AG10803 (cell line): ENCODE results near the gene YARS1.
A peak's percentile ranks its signal among the peaks of the same experiment; 100 is the strongest.

Experiments used
- DNase-seq: peaks from one replicate; pipeline ENCODE4 v3.0.0; 2010; ENCODE audit warnings: low read depth
- H3K4me3 ChIP-seq: 2 replicates; pipeline ENCODE4 v1.5.1; 2011; ENCODE audit warnings: mild to moderate bottlenecking, low read length, control low read depth
- CTCF ChIP-seq: conservative IDR thresholded peaks from 2 replicates; pipeline ENCODE4 v1.5.1; 2011; ENCODE audit warnings: mild to moderate bottlenecking, low read length, control low read depth, inconsistent platforms

Gene YARS1

DNA sequence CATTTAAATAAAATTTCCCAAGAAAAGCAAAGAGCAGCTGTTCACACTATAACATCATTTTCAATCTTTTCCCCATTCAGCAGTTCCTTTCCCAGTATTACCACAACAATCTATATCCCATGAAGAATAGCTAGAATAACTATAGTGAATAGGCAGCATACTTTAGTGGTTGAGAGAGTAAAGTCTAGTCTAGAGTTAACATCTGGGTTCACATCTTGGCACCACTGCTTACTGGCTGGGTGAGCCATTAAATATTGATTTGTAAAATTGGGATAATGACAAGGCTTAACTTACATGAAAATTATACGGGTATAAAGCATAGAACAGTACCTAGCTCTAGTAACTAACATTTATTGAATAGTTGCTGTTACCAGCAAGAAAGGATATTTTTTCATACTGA lies 14.7 kb upstream of the YARS1 start:
- no peak for TF ChIP-seq CTCF
- no peak for DNase-seq
- no peak overlapping the region for H3K4me3 ChIP-seq

DNA sequence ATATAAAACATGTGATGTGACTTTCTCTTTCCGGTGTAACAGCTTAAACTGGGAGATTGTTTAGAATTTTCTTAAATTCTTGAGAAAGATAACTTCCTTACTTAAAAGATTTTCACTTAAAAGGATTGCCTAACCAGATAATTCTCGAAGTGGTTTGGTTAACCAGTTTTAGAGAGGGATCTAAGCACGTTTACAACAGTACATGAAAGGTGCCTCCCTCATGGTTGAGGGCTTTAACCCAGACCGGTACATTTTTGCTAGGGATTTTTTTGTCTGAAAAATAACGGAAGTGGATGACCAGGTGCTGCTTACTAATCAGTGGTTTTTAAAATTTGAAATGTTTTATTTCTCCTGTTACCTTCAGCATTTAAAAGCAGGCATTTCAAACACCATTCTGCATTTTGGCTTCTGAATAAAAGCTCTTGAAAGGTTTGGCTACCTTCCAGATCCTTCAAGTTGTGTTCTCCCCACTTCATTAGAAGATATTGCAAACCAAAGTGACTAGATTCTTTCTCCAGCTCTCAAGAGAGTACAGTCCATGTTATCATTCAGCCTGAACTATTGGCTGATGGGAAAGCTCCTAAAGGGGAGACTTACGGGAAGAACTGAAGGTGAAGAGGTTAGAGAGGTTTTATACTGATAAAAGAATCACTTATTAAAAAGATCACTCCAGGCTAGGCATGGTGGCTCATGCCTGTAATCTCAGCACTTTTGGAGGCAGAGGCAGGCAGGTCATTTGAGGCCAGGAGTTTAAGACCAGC lies 13.1 kb upstream of the YARS1 start:
- DNase-seq, result no peak
- H3K4me3 ChIP-seq, result no peak overlapping the region
- no peak for TF ChIP-seq CTCF

- peak; percentile 20; the same call in 1 of the 2 replicates for TF ChIP-seq CTCF
- H3K4me3 ChIP-seq, result no peak overlapping the region
- DNase-seq, result peak; percentile 29
These were observed 11.2 kb upstream of the YARS1 start for GRCh38 chr1:32828341-32828740.

DNA sequence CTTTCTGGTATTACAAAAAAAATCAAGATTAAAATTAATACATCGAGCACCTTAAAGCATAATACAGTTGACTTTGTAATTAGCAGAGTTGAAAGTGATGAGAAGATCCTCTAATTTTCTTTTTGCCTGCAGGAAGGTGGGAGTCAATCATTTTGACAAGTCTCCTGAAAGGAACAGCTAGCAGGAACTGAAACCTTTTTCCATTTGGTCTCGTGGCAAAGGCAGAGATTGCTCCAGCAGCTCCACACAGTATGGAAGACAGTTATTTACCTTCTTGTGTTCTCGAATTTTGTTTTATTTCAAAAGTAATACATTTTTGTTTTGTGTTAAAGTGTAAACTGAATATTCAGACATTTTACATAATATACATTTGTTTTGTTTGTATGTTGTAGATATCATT lies 8.0 kb upstream of the YARS1 start:
- no peak for TF ChIP-seq CTCF
- no peak for DNase-seq

DNA sequence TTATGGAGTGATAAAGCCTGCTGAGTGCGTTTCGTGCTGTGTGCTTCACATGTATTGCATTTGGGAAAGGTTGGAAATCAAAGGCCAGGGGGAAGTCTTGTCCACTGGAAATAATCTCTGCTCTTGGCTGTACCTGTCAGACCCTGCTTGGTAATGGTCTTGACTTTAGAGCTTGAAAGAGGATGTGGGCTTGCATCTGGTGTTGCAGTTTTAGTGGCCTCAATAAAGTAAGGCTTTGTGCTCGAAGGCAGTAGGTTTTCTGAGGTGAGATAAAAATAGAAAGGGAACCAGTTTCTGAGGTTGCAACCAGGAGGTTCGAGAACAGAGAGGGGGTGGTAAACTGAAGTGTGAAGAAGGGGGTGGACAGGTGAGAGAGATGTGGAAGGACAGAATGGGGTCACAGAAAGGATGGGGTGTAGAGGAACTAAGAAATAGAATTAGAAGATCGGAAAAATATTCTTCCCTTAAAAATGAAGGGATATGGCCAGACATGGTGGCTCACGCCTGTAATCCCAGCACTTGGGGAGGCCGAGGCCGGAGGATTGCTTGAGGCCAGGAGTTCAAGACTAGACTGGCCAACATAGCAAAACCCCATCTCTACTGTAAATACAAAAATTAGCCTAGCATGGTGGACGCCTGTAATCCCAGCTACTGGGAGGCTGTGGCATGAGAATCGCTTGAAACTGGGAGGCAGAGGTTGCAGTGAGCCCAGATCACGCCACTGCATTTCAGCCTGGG lies 1.8 kb upstream of the YARS1 start:
- peak overlapping the region; percentile 98 for H3K4me3 ChIP-seq
- no peak for DNase-seq
- TF ChIP-seq CTCF, result no peak

More for the DNA sequence above, 8.0 kb upstream of the YARS1 start:
- H3K4me3 ChIP-seq, result no peak overlapping the region

GRCh38 chr1:32817815-32818786 lies 943 bp upstream of the YARS1 start:
- no peak for TF ChIP-seq CTCF
- peak overlapping the region; percentile 98 for H3K4me3 ChIP-seq
- DNase-seq, result peak; percentile 54
